HG03354 (cell line): ENCODE measurements around the gene DYRK2.

Experiments
- ATAC-seq: cut with Tn5 transposase; IDR thresholded peaks from one replicate; pipeline ENCODE4 v1.9.1; 2021; ENCODE audit warnings: mild to moderate bottlenecking; ENCODE audit not compliant: unreplicated experiment, poor library complexity, severe bottlenecking

Gene DYRK2

DNA sequence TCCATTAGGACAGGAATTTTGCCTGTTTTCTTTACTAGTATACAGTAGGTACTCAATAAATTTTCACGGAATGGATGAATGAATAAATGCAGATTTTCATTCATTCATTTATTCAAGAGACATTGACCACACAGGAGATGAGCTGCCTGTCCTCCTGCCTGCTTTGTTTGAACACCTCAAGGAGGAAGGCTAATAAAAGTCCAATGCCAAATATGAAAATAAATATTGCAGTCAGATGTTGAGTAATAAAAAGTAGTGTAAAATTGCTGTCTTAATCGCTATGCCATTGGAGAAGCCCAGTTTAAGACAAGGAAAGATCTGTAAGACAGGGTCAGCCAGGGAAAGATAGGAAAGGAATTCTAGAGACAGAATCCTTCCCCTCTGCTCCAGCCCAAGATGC, 47.4 kb downstream of the DYRK2 start:
- no peak for ATAC-seq

DNA sequence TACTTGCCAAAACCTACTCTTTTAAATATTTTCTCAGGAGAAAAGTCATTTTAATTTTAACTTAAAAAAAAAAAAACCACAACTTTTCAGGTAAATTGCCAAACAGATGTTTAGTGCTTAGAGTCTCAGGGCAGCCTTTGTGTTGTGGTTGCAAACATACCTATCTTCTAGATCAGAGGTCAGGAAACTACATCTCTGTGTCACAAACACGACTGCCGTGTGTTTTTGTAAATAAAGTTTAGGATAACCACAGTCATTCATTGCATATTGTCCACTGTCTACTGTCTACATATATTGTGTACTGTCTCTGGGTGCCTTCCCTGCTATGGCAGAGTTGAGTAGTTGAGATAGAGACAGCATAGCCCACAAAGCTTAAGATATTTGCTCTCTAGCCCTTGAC, 48.9 kb downstream of the DYRK2 start:
- ATAC-seq: no peak

DNA sequence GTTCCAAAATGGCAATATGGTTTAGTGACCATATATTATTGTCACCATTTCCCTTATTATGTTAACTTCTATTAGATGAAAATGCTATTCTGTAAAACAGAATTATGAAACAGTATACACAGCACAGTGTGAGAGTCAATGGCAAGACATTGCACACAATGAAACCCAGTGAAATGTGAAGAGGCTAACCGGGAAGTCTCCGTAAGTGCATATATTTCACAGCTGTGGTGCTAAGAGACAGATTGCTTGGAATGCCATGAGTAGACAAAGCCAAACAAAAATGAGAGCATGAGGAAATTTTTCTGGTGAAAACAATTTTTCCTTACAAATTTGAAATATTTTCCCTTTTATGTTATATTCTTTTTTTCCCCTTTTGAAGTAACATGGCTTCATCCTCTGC, 49.4 kb downstream of the DYRK2 start:
- ATAC-seq: no peak

DNA sequence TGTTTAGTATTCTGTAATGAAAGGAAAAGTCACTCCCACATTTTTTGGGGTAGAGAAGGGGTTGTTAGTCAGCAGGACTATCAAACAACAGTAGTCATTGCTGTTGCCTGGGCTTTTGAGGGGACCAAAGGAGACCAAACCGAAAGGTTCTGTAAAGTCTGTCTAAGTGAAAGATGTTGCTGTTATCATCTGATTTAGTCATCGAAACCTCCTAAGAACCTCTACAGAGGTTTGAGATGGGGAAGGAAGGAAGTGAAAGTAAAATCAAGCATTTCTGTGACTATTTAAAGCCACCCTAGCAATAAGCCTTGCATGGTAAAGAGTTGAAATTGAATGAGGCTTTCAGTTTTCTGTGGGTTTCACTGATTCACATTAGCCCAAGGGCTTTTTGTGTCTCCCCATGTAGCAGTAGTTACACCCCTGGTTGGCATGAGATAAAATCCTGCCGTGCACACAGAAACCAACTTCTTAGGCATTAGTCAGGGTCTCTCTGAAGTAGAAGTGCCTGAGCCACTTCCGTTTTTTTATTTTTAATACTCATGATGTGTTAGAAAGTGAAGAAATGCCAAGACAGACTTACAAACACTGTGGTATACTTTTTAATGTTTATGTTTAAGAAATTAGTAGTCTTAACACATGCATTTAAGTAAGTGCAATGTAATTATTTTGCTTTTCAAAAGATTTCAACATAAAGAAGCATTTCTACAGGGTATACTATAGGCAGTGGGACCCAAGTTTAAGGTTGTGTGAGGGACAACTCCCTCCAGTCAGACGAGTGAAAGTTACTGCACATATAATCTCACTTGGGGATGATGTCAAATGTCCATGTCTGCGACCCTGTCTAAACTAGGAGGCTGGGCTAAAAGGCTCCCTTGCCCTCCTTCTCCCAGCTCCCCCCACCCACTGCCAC, 50.4 kb downstream of the DYRK2 start:
- ATAC-seq: peak; percentile 97

DNA sequence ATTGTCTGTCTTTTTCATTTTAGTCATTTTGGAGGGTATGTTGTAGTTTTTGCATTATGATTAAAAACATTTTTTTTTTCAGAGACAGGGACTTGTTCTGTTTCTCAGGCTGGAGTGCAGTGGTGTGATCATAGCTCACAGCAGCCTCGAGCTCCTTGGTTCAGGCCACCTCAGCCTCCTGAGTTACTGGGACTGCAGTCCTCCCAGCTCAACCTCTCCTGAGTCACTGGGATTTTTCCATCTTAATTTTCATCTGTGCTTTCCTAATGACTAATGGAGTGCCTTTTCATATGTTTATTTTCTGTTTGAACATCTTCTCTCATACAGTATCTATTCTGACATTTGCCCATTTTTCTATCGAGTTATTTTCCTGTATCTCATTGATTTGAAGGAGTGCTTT, 52.6 kb downstream of the DYRK2 start:
- no peak for ATAC-seq

DNA sequence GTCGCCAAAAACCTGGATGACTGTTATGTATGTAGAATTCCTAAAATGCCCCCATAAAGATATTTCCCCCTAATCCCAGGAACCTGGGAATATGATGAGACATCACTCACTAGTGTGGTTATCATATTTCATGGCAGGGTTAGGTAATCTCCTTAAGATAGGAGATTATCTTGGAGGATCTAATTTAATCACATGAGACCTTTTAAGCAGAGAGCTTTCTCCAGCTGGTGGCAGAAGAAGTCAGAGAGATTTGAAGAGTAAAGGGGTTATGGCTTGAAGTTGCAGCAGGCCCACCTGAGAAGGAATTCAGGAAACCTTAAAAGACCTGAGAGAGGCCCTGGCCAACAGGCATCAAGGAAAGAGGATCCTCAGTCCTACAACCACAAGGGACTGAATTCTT, 53.6 kb downstream of the DYRK2 start:
- no peak for ATAC-seq

DNA sequence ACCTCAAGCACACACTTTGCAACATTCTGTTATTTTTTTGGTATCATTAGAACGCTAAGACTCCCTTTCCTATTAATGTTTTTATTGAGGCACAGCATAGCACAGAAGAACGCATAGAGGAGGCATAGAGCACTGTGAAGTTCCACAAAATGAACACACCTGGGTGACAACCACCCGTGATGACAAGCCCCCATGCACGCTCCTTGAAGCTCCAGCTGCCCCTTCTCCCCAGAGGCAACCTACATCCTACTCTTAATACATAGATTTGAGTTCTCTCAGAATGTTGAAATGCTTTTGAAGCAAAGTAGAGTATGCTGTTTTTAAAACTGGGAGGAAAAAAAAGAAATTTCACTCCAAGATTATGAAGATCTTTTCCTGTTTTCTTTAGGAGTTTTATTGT, 55.5 kb downstream of the DYRK2 start:
- ATAC-seq: no peak

DNA sequence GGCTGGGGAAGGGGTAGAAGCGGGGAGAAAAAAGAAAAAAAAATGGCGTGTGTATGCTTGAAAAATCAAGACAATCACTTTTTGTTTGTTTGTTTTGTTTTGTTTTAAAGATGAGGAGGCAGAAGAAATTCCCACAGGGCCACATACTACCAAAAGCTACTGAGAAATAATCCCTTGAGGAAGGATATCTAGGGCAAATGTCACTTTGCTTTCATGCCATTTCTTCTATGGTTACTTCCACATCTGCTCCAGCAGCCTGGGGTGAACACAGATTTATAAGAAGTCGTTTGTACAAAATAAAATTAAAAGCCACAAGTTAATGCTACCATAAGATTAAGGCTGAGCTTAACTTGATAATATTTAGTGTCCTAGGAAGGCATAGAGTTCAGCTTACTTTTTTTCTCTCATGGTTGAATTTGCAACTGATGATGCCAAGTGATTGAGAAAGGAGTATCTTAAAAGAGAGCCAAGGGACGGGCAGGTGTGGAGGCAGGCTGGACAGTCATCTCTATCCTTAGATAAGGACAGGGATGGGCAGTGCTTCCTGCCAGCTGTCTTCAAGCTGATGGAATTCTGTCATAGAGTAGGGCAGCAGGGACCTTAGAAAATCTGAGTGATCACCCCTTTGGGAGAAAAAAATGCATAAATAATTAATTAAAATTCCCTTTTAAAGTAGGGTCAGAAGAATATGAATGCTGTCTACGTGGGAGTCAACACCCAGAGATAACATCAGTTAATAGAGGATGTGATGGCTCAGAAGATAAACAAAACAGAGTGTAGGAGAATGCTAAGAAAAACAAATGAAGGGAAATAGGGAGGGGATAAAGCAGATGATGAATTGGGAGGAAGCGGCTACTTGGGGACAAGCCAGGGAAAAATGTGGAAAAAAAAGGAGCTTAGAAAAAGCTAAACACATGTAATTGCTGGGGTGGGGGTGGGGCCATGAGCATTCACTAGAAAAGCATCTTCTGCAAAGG, 57.1 kb downstream of the DYRK2 start:
- ATAC-seq: no peak

DNA sequence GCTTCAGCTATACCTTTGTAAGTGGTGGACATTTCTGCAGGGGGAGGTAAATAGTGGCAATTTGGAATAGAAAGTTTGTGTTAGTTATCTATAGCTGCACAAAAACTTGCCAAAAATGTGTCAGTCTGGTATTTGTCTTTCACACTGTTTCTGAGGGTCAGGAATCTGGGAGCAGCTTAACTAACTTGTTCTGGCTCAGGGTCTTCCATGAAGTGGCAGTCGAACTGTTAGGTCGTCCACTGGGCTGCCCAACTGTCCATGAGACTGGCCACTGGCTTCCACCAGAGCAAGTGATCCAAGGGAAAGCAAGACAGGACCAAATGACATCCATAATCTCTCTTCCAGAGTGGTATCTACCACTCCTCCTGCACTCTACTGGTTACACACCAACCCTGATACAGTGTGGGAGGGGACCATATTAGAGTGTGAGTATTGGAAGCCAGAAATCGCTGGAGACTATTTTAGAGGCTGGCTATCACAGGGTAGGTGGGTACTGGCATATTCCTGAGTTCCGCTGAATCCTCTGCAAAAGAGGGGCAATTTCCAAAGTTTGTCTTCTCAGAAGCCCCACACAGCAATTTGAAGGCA, 60.9 kb downstream of the DYRK2 start:
- ATAC-seq: no peak

DNA sequence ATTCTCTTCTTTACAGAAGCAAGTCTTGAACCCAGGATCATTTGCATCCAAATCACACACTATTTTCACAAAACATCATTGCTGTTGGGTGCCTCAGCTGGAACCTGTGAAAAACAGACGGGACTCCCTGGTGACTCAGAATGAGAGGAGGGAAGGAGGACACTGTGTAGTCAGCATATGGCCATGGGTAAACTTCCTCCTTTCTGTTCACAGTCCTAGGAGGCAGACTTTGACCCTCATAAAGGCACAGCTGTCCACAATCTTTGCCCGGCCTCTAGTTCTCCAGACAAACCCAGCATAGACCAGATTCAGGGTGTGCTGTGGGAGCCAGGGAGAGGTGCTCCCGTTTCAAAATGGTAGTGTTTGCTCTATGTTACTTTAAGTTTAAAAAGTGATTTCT, 62.0 kb downstream of the DYRK2 start:
- ATAC-seq: peak; percentile 93

DNA sequence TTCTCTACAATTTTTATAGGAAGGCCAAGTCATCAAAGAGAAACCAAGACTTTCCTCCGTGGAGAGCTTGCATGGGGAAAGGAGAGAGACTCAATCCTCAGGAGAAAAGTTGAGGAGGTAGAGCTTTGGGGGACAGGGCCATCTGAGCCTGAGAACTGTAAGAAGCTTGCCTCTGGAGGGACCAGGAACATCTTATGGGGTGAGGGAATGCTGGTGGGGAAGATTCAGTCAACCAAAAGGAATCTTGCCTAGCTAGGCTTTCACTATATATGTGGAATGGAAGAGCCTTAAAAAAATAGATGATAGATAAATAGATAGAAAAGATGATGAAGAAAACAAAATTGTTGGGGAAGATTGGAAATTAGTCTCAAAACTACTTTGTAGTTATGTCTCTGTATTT, 63.5 kb downstream of the DYRK2 start:
- no peak for ATAC-seq

DNA sequence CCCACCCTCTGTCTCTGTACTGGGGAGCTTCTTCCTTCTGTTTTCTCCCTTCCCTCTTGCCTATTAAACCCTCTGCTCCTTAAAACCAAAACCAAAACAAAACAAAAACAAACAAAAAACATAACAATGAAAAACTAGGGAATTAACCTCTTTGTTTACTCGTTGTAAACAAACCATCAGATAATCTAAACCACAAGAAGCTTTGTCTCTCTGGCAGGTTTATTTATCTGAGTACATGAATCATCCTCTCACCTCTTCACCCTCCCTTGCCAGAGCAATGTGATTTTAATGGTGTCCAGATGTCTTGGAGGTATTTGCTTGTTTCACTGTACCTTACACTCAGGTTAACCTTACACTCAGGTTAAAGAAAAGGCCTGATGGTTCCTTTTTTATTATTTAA, 66.1 kb downstream of the DYRK2 start:
- ATAC-seq: no peak
